Lower lobe of right lung (tissue), 2 donors: ENCODE results near the gene FSD1L. TPM values are rescaled to one million over a fixed set of nuclear protein-coding genes. Genes with fewer than 3 reads are reported as not detected.

Source experiments
- ATAC-seq, 2 donors: fragments of 200-7000 bp; cut with Tn5 transposase; one replicate each; pipeline ENCODE4 v1.9.1; 2020 to 2022; ENCODE audit warnings: mild to moderate bottlenecking in 2 of 2, moderate library complexity in 2 of 2
- DNase-seq: peaks from one replicate; pipeline ENCODE4 v3.0.0-alpha.2; 2020
- H3K27ac ChIP-seq: fragments of 200-600 bp; one replicate; pipeline ENCODE4 v1.8.0; 2022
- H3K27me3 ChIP-seq: fragments of 200-600 bp; one replicate; pipeline ENCODE4 v1.8.0; 2022; ENCODE audit warnings: low read depth
- H3K36me3 ChIP-seq: fragments of 200-600 bp; one replicate; pipeline ENCODE4 v1.8.0; 2022; ENCODE audit warnings: mild to moderate bottlenecking
- H3K4me1 ChIP-seq: fragments of 200-600 bp; one replicate; pipeline ENCODE4 v1.8.0; 2022
- H3K4me3 ChIP-seq: fragments of 200-600 bp; one replicate; pipeline ENCODE4 v1.8.0; 2022; ENCODE audit warnings: mild to moderate bottlenecking
- H3K9me3 ChIP-seq: fragments of 200-600 bp; one replicate; pipeline ENCODE4 v1.8.0; 2022
- intact Hi-C: fragments of 100-400 bp; cut with DNase I; formaldehyde crosslinking; loops from one replicate; pipeline ENCODE4 v1.11.0; 2022
- total RNA-seq: library from RNA; stranded (reverse); fragmentation: NEBNext Ultra II Directional; extraction: Animal tissue kit (Norgen Biotek cat#: 25700); gene quantifications from one replicate; pipeline ENCODE4 v1.2.1, GENCODE V29; 2021
- TF ChIP-seq, protein P1 (sequence below): fragments of 200-600 bp; IDR thresholded peaks from one replicate; pipeline ENCODE4 v1.8.0; 2022; ENCODE audit warnings: antibody characterized with exemption, mild to moderate bottlenecking
- donor health status: DM: no; HTN: yes; CAD: no; lungs with severe emphysema.

The FSD1L gene
- total RNA-seq, 1 donor from 2014 or later = 7.2 TPM

- TF ChIP-seq, protein P1, sequence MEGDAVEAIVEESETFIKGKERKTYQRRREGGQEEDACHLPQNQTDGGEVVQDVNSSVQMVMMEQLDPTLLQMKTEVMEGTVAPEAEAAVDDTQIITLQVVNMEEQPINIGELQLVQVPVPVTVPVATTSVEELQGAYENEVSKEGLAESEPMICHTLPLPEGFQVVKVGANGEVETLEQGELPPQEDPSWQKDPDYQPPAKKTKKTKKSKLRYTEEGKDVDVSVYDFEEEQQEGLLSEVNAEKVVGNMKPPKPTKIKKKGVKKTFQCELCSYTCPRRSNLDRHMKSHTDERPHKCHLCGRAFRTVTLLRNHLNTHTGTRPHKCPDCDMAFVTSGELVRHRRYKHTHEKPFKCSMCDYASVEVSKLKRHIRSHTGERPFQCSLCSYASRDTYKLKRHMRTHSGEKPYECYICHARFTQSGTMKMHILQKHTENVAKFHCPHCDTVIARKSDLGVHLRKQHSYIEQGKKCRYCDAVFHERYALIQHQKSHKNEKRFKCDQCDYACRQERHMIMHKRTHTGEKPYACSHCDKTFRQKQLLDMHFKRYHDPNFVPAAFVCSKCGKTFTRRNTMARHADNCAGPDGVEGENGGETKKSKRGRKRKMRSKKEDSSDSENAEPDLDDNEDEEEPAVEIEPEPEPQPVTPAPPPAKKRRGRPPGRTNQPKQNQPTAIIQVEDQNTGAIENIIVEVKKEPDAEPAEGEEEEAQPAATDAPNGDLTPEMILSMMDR = no peak
- no peaks in the 10 kb centered on the region for H3K4me1 ChIP-seq
- no peak for ATAC-seq
These were observed 37.3 kb downstream of the FSD1L start for GRCh38 chr9:105485131-105485530.

DNA sequence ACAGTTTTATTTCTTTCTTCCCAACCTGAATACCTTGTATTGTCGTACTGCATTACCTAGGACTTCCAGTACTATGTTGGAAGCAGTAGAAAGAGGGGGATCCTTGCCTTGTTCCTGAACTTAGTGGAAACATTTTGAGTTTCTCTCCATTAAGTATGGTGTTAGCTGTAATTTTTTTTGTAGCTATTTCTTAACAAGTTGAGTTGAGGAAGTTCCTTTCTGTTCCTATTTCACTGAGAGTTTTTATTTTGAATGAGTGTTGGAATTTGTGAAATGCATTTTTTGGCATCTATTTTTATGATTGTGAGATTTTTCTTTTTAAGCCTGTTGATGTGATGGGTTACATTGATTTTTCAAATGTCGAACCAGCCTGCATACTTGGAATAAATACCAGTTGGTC, 49.0 kb downstream of the FSD1L start:
- no peak overlapping the region for H3K27ac ChIP-seq
- intact Hi-C loops = no loop called here

More at GRCh38 chr9:105485131-105485530, 37.3 kb downstream of the FSD1L start:
- Histone ChIP-seq H3K4me3 (no peak overlapping the region), H3K27me3 (no peaks in the 10 kb centered on the region), H3K9me3 (no peaks in the 10 kb centered on the region), H3K36me3 (no peaks in the 10 kb centered on the region), H3K27ac (no peak overlapping the region)
- no peak for DNase-seq
- intact Hi-C loops = no loop called here

DNA sequence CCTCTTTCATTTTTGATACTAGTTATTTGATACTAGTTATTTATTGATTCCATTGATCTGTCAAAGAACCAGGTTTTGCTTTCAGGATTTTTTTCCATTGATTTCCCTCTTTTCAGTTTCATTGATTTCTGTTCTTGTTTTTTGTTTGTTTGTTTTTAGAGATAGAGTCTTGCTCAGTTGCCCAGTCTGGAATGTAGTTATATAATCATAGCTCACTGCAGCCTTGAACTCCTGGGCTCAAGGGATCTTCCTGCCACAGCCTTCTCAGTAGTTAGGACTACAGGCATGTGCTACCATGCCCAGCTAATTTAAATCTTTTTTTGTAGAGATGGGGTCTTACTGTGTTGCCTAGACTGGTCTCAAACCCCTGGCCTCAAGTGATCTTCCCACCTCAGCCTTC, 49.9 kb downstream of the FSD1L start:
- intact Hi-C loops = no loop called here
- no peak for DNase-seq
- TF ChIP-seq, protein P1 = no peak
- no peak for ATAC-seq
- H3K4me1 ChIP-seq = no peaks in the 10 kb centered on the region
- no peaks in the 10 kb centered on the region for H3K27me3 ChIP-seq
- no peaks in the 10 kb centered on the region for H3K36me3 ChIP-seq
- H3K27ac ChIP-seq = no peak overlapping the region
- no peaks in the 10 kb centered on the region for H3K9me3 ChIP-seq
- H3K4me3 ChIP-seq = no peak overlapping the region

More for the DNA sequence above, 49.0 kb downstream of the FSD1L start:
- TF ChIP-seq, protein P1 = no peak
- no peaks in the 10 kb centered on the region for H3K9me3 ChIP-seq
- ATAC-seq (no peak), DNase-seq (no peak)
- H3K4me1 ChIP-seq = no peaks in the 10 kb centered on the region
- no peaks in the 10 kb centered on the region for H3K27me3 ChIP-seq
- no peaks in the 10 kb centered on the region for H3K36me3 ChIP-seq
- no peak overlapping the region for H3K4me3 ChIP-seq

DNA sequence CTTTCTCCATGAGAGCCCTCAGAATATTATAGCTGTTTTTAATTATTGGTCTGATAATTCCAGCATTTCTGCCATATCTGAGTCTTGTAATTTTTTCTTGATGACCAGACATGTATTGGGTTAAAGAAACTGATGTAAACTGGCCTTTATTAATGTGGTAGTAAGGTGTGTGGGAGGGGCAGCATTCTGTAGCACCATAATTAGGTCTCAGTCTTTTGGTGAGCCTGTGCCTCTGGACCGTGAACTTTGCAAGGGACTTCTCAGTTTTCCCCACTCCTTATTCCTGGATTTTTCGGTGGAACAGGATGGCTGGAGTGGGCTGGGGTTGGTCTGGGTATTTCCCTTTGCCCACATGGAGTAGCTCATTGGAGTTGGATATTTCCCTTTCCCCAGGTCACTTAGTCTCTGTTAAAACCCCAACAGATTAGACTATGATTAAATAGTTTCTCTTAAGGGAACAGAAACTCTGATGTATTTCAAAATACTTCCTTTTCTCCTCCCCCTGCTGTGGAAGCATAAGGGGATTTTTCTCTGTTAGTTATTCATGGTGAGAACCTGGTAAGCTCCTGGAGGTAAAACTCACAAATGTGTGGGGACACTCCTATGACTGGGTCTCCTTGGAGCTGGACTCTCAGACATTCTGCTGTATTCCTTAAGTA, 52.4 kb downstream of the FSD1L start:
- Histone ChIP-seq H3K9me3 (no peaks in the 10 kb centered on the region), H3K36me3 (no peaks in the 10 kb centered on the region), H3K4me3 (no peak overlapping the region), H3K4me1 (no peaks in the 10 kb centered on the region), H3K27ac (no peak overlapping the region), H3K27me3 (no peaks in the 10 kb centered on the region)
- DNase-seq (no peak), ATAC-seq (peak in 1 of 2 donors; percentile 29)
- TF ChIP-seq, protein P1 = no peak
- intact Hi-C loops = no loop called here

GRCh38 chr9:105501414-105501813, 53.6 kb downstream of the FSD1L start:
- Histone ChIP-seq H3K27ac (no peak overlapping the region), H3K27me3 (no peaks in the 10 kb centered on the region), H3K9me3 (no peaks in the 10 kb centered on the region), H3K36me3 (no peaks in the 10 kb centered on the region), H3K4me3 (no peak overlapping the region), H3K4me1 (no peaks in the 10 kb centered on the region)
- intact Hi-C loops = no loop called here
- DNase-seq (no peak), ATAC-seq (no peak)
- TF ChIP-seq, protein P1 = no peak
